Measurements from ENCODE around the gene ARL6IP5. TPM values are rescaled to one million over a fixed set of nuclear protein-coding genes. Genes with fewer than 3 reads are reported as not detected.

Gene ARL6IP5
- total and polyA plus RNA-seq, 10 donors: 106 to 148 (median 125) TPM

- DNase-seq: no peak
- H3K4me3 ChIP-seq: no peak overlapping the region
- H3K27ac ChIP-seq: peak overlapping the region; percentile 69 to 96 (median 92)
- TF ChIP-seq POLR2AphosphoS5 (IDR thresholded peaks at IDR 0.05) (no peak), POLR2A (IDR thresholded peaks at IDR 0.05) (no peak), CTCF (IDR thresholded peaks at IDR 0.05 in 8 of 11, conservative IDR thresholded peaks at IDR 0.05 in 3 of 11) (no peak)
- peaks cover 0 to 4% (median 0%) of the 10 kb centered on the region in 6 donors for H3K36me3 ChIP-seq
- H3K9me3 ChIP-seq: no peaks in the 10 kb centered on the region
- no peaks in the 10 kb centered on the region for H3K27me3 ChIP-seq (replicated peaks in 1 of 7)
- peaks cover 54 to 91% (median 82%) of the 10 kb centered on the region in 6 donors for H3K4me1 ChIP-seq
- intact Hi-C loops (cut with DNase I; ENCODE audit: low total_unique reads): no loop called here
- 58 to 68% (median 65%) methylated on average over 5 of the region's 5 CpGs for WGBS, 5 donors
Measured at GRCh38 chr3:69081583-69082262, 3.0 kb upstream of the ARL6IP5 start.

- no peak for DNase-seq
- 38 to 58% (median 44%) methylated on average over 2 of the region's 2 CpGs for WGBS, 5 donors
- Histone ChIP-seq H3K27ac (peak overlapping the region; percentile 69 to 96 (median 92)), H3K4me1 (peaks cover 59 to 91% (median 83%) of the 10 kb centered on the region in 6 donors), H3K4me3 (peak overlapping the region in 1 of 8 donors; percentile 23), H3K36me3 (no peaks in the 10 kb centered on the region), H3K9me3 (no peaks in the 10 kb centered on the region), H3K27me3 (replicated peaks in 1 of 7) (no peaks in the 10 kb centered on the region)
- TF ChIP-seq POLR2AphosphoS5 (IDR thresholded peaks at IDR 0.05) (no peak), POLR2A (IDR thresholded peaks at IDR 0.05) (no peak), CTCF (IDR thresholded peaks at IDR 0.05 in 8 of 11, conservative IDR thresholded peaks at IDR 0.05 in 3 of 11) (no peak)
- intact Hi-C loops (cut with DNase I; ENCODE audit: low total_unique reads): no loop called here
Measured at GRCh38 chr3:69082361-69082760, 2.4 kb upstream of the ARL6IP5 start.

- no peak for DNase-seq
- TF ChIP-seq POLR2AphosphoS5 (IDR thresholded peaks at IDR 0.05) (peak in 1 of 3 donors; percentile 71), CTCF (IDR thresholded peaks at IDR 0.05 in 8 of 11, conservative IDR thresholded peaks at IDR 0.05 in 3 of 11) (no peak), POLR2A (IDR thresholded peaks at IDR 0.05) (no peak)
- Histone ChIP-seq H3K4me3 (peak overlapping the region in 1 of 8 donors; percentile 23), H3K4me1 (peaks cover 63 to 91% (median 83%) of the 10 kb centered on the region in 6 donors), H3K36me3 (no peaks in the 10 kb centered on the region), H3K9me3 (no peaks in the 10 kb centered on the region), H3K27me3 (replicated peaks in 1 of 7) (no peaks in the 10 kb centered on the region), H3K27ac (peak overlapping the region; percentile 69 to 96 (median 92))
- intact Hi-C loops (cut with DNase I; ENCODE audit: low total_unique reads): no loop called here
Measured at GRCh38 chr3:69082805-69083204, 1.9 kb upstream of the ARL6IP5 start.

- no peak for TF ChIP-seq CTCF (IDR thresholded peaks at IDR 0.05 in 8 of 11, conservative IDR thresholded peaks at IDR 0.05 in 3 of 11)
- Histone ChIP-seq H3K36me3 (peaks cover 0 to 11% (median 0%) of the 10 kb centered on the region in 6 donors), H3K4me1 (peaks cover 75 to 94% (median 90%) of the 10 kb centered on the region in 6 donors), H3K9me3 (no peaks in the 10 kb centered on the region), H3K27me3 (replicated peaks in 1 of 7) (no peaks in the 10 kb centered on the region), H3K27ac (peak overlapping the region; percentile 80 to 96 (median 92)), H3K4me3 (peak overlapping the region; percentile 76 to 96 (median 87))
- WGBS, 5 donors: 0 to 1% (median 0%) methylated on average over 16 to 26 of the region's 26 CpGs
- intact Hi-C loops (cut with DNase I; ENCODE audit: low total_unique reads): no loop called here
- peak; percentile 91 for DNase-seq
Measured at GRCh38 chr3:69085168-69085832, 563 bp downstream of the ARL6IP5 start.
